Activated CD8-positive, alpha-beta memory T cell treated with anti-CD3 and anti-CD28 coated beads, Interleukin-2, amount 50 U/mL, for 1 hour (primary cell): ENCODE results near the gene LTA4H.

Source experiments
- DNase-seq: peaks from one replicate; pipeline ENCODE4 v3.0.0-alpha.2; 2020; ENCODE audit errors: extremely low read depth

LTA4H gene

GRCh38 chr12:95959107-95959506 lies 76.3 kb downstream of the LTA4H start:
- no peak for DNase-seq

DNA sequence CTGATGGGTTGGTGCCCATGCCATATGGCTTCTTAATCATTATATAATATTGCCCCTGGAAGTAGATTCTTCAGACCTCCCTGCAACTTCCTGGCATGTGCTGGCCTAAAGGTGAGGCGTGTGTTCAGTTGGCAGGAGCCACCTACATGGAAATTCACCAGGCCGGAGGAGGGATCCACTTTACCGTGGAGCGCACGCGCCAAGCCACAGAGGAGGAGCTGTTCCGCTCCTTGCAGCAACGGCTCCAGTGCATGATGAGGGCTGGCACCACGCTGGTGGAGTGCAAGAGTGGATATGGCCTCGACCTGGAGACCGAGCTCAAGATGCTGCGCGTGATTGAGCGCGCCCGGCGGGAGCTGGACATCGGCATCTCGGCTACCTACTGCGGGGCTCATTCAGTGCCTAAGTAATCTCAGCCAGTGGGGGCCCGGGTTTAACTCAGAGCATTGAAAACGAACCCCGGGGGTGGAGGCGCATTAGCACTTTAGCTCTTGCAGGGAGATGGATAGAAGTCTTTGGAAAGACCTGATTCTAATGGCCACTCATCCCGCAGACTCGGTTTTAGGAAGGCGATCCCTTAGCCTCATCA lies 78.7 kb downstream of the LTA4H start:
- no peak for DNase-seq

DNA sequence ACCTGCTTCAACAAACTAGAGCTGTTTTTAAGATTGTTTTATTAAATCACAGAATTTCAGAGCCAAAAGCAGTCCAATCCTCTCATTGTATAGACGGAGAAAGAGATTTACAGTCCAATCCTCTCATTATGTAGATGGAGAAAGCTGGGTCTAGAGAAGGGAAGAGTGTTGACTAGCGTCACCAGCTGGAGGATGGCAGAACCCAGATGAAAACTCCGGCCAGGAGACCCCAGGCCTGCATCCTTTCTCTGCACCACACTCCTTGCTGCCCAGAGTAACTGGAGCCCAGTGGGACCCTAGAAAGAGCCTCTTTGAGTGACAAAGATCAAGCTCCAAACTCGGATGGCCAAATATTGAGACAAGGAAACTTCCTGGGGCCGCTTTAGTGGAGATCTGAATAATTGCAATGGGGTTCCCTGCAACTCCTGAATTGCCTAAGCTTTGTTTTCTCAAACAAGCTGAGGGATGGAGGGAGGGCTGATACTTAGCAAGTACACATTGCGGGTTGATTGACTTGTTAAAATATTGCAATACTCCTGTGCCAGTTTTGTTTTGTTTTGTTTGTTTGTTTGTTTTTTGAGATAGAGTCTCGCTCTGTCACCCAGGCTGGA lies 79.7 kb downstream of the LTA4H start:
- no peak for DNase-seq

DNA sequence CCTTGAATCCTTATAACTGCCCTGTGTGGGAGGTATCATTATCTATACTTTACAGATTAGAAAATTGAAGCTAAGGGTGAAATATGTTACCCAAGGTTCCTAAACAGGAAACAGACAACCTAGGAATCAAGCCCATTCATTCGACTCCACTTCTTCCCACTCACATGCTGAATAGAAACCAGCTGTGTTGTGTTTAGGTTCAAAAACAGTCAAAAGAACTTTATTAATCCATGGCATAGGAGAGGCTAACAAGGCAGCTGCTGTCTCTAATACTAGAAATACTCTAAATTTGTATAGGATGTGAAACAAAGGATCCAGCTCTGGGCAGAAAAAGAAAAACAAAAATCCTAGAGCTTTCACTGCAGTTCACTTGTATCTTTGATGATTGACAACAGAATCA lies 82.4 kb downstream of the LTA4H start:
- no peak for DNase-seq

- no peak for DNase-seq
Observed at GRCh38 chr12:95951515-95951914, 83.9 kb downstream of the LTA4H start.
